Activated naive CD4-positive, alpha-beta T cell treated with anti-CD3 and anti-CD28 coated beads, Interleukin-2, amount 10 ng/mL, durations not matched to agents 7 days and 5 days (primary cell): Measurements from ENCODE around the gene CLCA2.

Source experiments
- CTCF ChIA-PET: fragments of 350-600 bp; sonication (Branson Sonifier 250); formaldehyde crosslinking; loops from one replicate; lab custom pipeline; 2021; ENCODE audit warnings: antibody characterized with exemption; lab: Charles Lee
- DNase-seq: peaks from one replicate; pipeline ENCODE4 v3.0.0-alpha.2; 2020
- H3K27ac Mint-ChIP-seq: one replicate; pipeline ENCODE4 v1.8.0; 2021; ENCODE audit warnings: mild to moderate bottlenecking, moderate library complexity, mixed read lengths
- H3K27me3 Mint-ChIP-seq: one replicate; pipeline ENCODE4 v1.8.0; 2021; ENCODE audit warnings: mild to moderate bottlenecking, mixed read lengths
- H3K36me3 Mint-ChIP-seq: one replicate; pipeline ENCODE4 v1.8.0; 2021; ENCODE audit warnings: mixed read lengths
- H3K4me1 Mint-ChIP-seq: one replicate; pipeline ENCODE4 v1.8.0; 2021; ENCODE audit warnings: mixed read lengths
- H3K4me3 Mint-ChIP-seq: one replicate; pipeline ENCODE4 v1.8.0; 2021; ENCODE audit warnings: mild to moderate bottlenecking, moderate library complexity, mixed read lengths
- H3K9me3 Mint-ChIP-seq: one replicate; pipeline ENCODE4 v1.8.0; 2021; ENCODE audit warnings: mixed read lengths

CLCA2 gene

GRCh38 chr1:86441581-86441980, 17.6 kb downstream of the CLCA2 start:
- no peaks in the 10 kb centered on the region for H3K9me3 Mint-ChIP-seq
- H3K36me3 Mint-ChIP-seq, result no peaks in the 10 kb centered on the region
- H3K27ac Mint-ChIP-seq, result no peak overlapping the region
- no peak overlapping the region for H3K4me3 Mint-ChIP-seq
- CTCF ChIA-PET, result interaction anchor here (1.3 kb wide), 1 partner anchor 62 kb away, joined by 4 read pairs; no protein-coding TSS in a partner anchor
- H3K4me1 Mint-ChIP-seq, result peaks cover 8% of the 10 kb centered on the region
- peak; percentile 55 for DNase-seq
- H3K27me3 Mint-ChIP-seq, result no peaks in the 10 kb centered on the region

- no peaks in the 10 kb centered on the region for H3K36me3 Mint-ChIP-seq
- no peak overlapping the region for H3K4me3 Mint-ChIP-seq
- CTCF ChIA-PET, result interaction anchor here (1.3 kb wide), 1 partner anchor 62 kb away, joined by 4 read pairs; no protein-coding TSS in a partner anchor
- no peak overlapping the region for H3K27ac Mint-ChIP-seq
- H3K9me3 Mint-ChIP-seq, result no peaks in the 10 kb centered on the region
- peaks cover 8% of the 10 kb centered on the region for H3K4me1 Mint-ChIP-seq
- H3K27me3 Mint-ChIP-seq, result no peaks in the 10 kb centered on the region
- no peak for DNase-seq
Observed at GRCh38 chr1:86441997-86442396, 18.0 kb downstream of the CLCA2 start.

GRCh38 chr1:86445919-86446318, 21.9 kb downstream of the CLCA2 start:
- Mint-ChIP-seq H3K27me3 (no peaks in the 10 kb centered on the region), H3K9me3 (no peaks in the 10 kb centered on the region), H3K4me1 (peaks cover 8% of the 10 kb centered on the region), H3K27ac (no peak overlapping the region), H3K4me3 (no peak overlapping the region), H3K36me3 (no peaks in the 10 kb centered on the region)
- DNase-seq, result no peak
- CTCF ChIA-PET, result no interaction called here

- CTCF ChIA-PET, result no interaction called here
- Mint-ChIP-seq H3K4me3 (no peak overlapping the region), H3K9me3 (no peaks in the 10 kb centered on the region)
Observed at GRCh38 chr1:86447198-86447790, 23.3 kb downstream of the CLCA2 start.

GRCh38 chr1:86448670-86449069, 24.7 kb downstream of the CLCA2 start:
- H3K9me3 Mint-ChIP-seq, result no peaks in the 10 kb centered on the region
- no peak overlapping the region for H3K4me3 Mint-ChIP-seq
- no peak overlapping the region for H3K27ac Mint-ChIP-seq
- H3K4me1 Mint-ChIP-seq, result no peaks in the 10 kb centered on the region
- no peaks in the 10 kb centered on the region for H3K27me3 Mint-ChIP-seq
- CTCF ChIA-PET, result no interaction called here
- DNase-seq, result no peak
- no peaks in the 10 kb centered on the region for H3K36me3 Mint-ChIP-seq

More at GRCh38 chr1:86447198-86447790, 23.3 kb downstream of the CLCA2 start:
- Mint-ChIP-seq H3K36me3 (no peaks in the 10 kb centered on the region), H3K4me1 (no peaks in the 10 kb centered on the region), H3K27ac (no peak overlapping the region), H3K27me3 (no peaks in the 10 kb centered on the region)
- no peak for DNase-seq

- no peak overlapping the region for H3K27ac Mint-ChIP-seq
Observed at GRCh38 chr1:86449103-86449502, 25.1 kb downstream of the CLCA2 start.

GRCh38 chr1:86450847-86451246, 26.9 kb downstream of the CLCA2 start:
- CTCF ChIA-PET, result no interaction called here
- H3K4me3 Mint-ChIP-seq, result no peak overlapping the region

More at GRCh38 chr1:86449103-86449502, 25.1 kb downstream of the CLCA2 start:
- Mint-ChIP-seq H3K4me3 (no peak overlapping the region), H3K4me1 (no peaks in the 10 kb centered on the region), H3K9me3 (no peaks in the 10 kb centered on the region), H3K27me3 (no peaks in the 10 kb centered on the region), H3K36me3 (no peaks in the 10 kb centered on the region)
- CTCF ChIA-PET, result interaction anchor here (1.0 kb wide), 1 partner anchor 51 kb away, joined by 4 read pairs; no protein-coding TSS in a partner anchor
- DNase-seq, result no peak

GRCh38 chr1:86453664-86454063, 29.7 kb downstream of the CLCA2 start:
- Mint-ChIP-seq H3K4me3 (no peak overlapping the region), H3K27me3 (no peaks in the 10 kb centered on the region), H3K36me3 (no peaks in the 10 kb centered on the region), H3K9me3 (no peaks in the 10 kb centered on the region), H3K4me1 (no peaks in the 10 kb centered on the region), H3K27ac (no peak overlapping the region)
- CTCF ChIA-PET, result no interaction called here
- DNase-seq, result no peak

More at GRCh38 chr1:86450847-86451246, 26.9 kb downstream of the CLCA2 start:
- Mint-ChIP-seq H3K27me3 (no peaks in the 10 kb centered on the region), H3K9me3 (no peaks in the 10 kb centered on the region), H3K27ac (no peak overlapping the region), H3K36me3 (no peaks in the 10 kb centered on the region), H3K4me1 (no peaks in the 10 kb centered on the region)
- DNase-seq, result no peak

- no peak overlapping the region for H3K27ac Mint-ChIP-seq
- no peak for DNase-seq
- H3K27me3 Mint-ChIP-seq, result no peaks in the 10 kb centered on the region
- no peaks in the 10 kb centered on the region for H3K4me1 Mint-ChIP-seq
- H3K36me3 Mint-ChIP-seq, result no peaks in the 10 kb centered on the region
- CTCF ChIA-PET, result no interaction called here
- H3K9me3 Mint-ChIP-seq, result no peaks in the 10 kb centered on the region
- no peak overlapping the region for H3K4me3 Mint-ChIP-seq
Observed at GRCh38 chr1:86455073-86455472, 31.1 kb downstream of the CLCA2 start.

GRCh38 chr1:86460998-86461397, 37.0 kb downstream of the CLCA2 start:
- no peaks in the 10 kb centered on the region for H3K9me3 Mint-ChIP-seq
- no peak for DNase-seq
- no peaks in the 10 kb centered on the region for H3K4me1 Mint-ChIP-seq
- H3K27ac Mint-ChIP-seq, result no peak overlapping the region
- no peak overlapping the region for H3K4me3 Mint-ChIP-seq
- H3K27me3 Mint-ChIP-seq, result peaks cover under 1% of the 10 kb centered on the region
- no peaks in the 10 kb centered on the region for H3K36me3 Mint-ChIP-seq
- CTCF ChIA-PET, result interaction anchor here (1.3 to 1.7 kb wide), 2 partner anchors 11 to 13 kb away, joined by 3 to 5 read pairs; no protein-coding TSS in a partner anchor

GRCh38 chr1:86461482-86461881, 37.5 kb downstream of the CLCA2 start:
- Mint-ChIP-seq H3K36me3 (no peaks in the 10 kb centered on the region), H3K4me1 (no peaks in the 10 kb centered on the region), H3K4me3 (no peak overlapping the region), H3K27ac (no peak overlapping the region), H3K9me3 (no peaks in the 10 kb centered on the region), H3K27me3 (peaks cover 3% of the 10 kb centered on the region)
- CTCF ChIA-PET, result interaction anchor here (1.7 kb wide), 1 partner anchor 12 kb away, joined by 5 read pairs; no protein-coding TSS in a partner anchor
- DNase-seq, result no peak

GRCh38 chr1:86464819-86465218, 40.8 kb downstream of the CLCA2 start:
- Mint-ChIP-seq H3K4me3 (no peak overlapping the region), H3K4me1 (no peaks in the 10 kb centered on the region), H3K36me3 (no peaks in the 10 kb centered on the region), H3K27ac (no peak overlapping the region), H3K9me3 (no peaks in the 10 kb centered on the region), H3K27me3 (peaks cover 11% of the 10 kb centered on the region)
- no peak for DNase-seq
- CTCF ChIA-PET, result interaction anchor here (1.5 kb wide), 1 partner anchor 37 kb away, joined by 3 read pairs; no protein-coding TSS in a partner anchor

- peaks cover 11% of the 10 kb centered on the region for H3K27me3 Mint-ChIP-seq
- no peak overlapping the region for H3K4me3 Mint-ChIP-seq
- no peak for DNase-seq
- CTCF ChIA-PET, result interaction anchor here (0.7 kb wide), 1 partner anchor 9 kb away, joined by 3 read pairs; no protein-coding TSS in a partner anchor
- H3K4me1 Mint-ChIP-seq, result no peaks in the 10 kb centered on the region
- H3K36me3 Mint-ChIP-seq, result no peaks in the 10 kb centered on the region
- no peaks in the 10 kb centered on the region for H3K9me3 Mint-ChIP-seq
- H3K27ac Mint-ChIP-seq, result no peak overlapping the region
Observed at GRCh38 chr1:86466109-86466844, 42.3 kb downstream of the CLCA2 start.

- CTCF ChIA-PET, result interaction anchor here (0.7 kb wide), 1 partner anchor 9 kb away, joined by 3 read pairs; no protein-coding TSS in a partner anchor
- no peak for DNase-seq
- H3K9me3 Mint-ChIP-seq, result no peaks in the 10 kb centered on the region
Observed at GRCh38 chr1:86466986-86467385, 43.0 kb downstream of the CLCA2 start.

More at GRCh38 chr1:86466986-86467385, 43.0 kb downstream of the CLCA2 start:
- Mint-ChIP-seq H3K36me3 (no peaks in the 10 kb centered on the region), H3K4me1 (no peaks in the 10 kb centered on the region), H3K27ac (no peak overlapping the region), H3K4me3 (no peak overlapping the region), H3K27me3 (peaks cover 11% of the 10 kb centered on the region)
